Pancreas (tissue), 10 donors: ENCODE data around the gene MESP1. TPM values are rescaled to one million over a fixed set of nuclear protein-coding genes. Genes with fewer than 3 reads are reported as not detected.

Experiments
- ATAC-seq, 4 donors: fragments of 200-7000 bp; cut with Tn5 transposase; one replicate each; pipeline versions ENCODE4 v1.8.0 to v1.9.1; 2020; ENCODE audit warnings: mild to moderate bottlenecking in 4 of 4, moderate library complexity in 4 of 4
- DNase-seq, 6 donors: peaks; one replicate each; pipeline ENCODE4 v3.0.0-alpha.2; 2020
- FAIRE-seq: peaks from 2 replicates; lab custom pipeline; 2012; peaks lifted over from hg19 to GRCh38; lab: Jason Lieb, UNC
- H3K27ac ChIP-seq, 4 donors: fragments of 200-600 bp; sonication (generic); 1 replicate in 3 of 4; 2 replicates in 1 of 4; pipeline versions ENCODE4 v1.5.0 to v1.8.0; 2020
- H3K27me3 ChIP-seq, 4 donors: fragments of 200-600 bp; one replicate each; pipeline ENCODE4 v1.8.0; 2021
- H3K36me3 ChIP-seq, 3 donors: fragments of 200-600 bp; sonication (generic) in 1 of 3; one replicate each; pipeline versions ENCODE4 v1.5.0 to v1.8.0; 2020 to 2021
- H3K4me1 ChIP-seq, 3 donors: fragments of 200-600 bp; one replicate each; pipeline ENCODE4 v1.8.0; 2021
- H3K4me3 ChIP-seq, 4 donors: fragments of 200-600 bp; sonication (generic) in 2 of 4; one replicate each; pipeline versions ENCODE4 v1.5.0 to v1.8.0; 2020 to 2021
- H3K9me3 ChIP-seq, 4 donors: fragments of 200-600 bp; one replicate each; pipeline ENCODE4 v1.8.0; 2021
- CTCF ChIP-seq, 4 donors: fragments of 200-600 bp; sonication (generic) in 3 of 4; IDR thresholded peaks; one replicate each; pipeline versions ENCODE4 v1.5.0 to v1.8.0; 2021; ENCODE audit warnings: antibody characterized with exemption in 4 of 4
- WGBS, 2 donors: extraction: QIAGEN DNeasy Blood & Tissue Kit; methylation state at CpG; one replicate each; pipeline ENCODE4 v1.1.7; 2013; 5-methylcytosine and 5-hydroxymethylcytosine counted together
- intact Hi-C, 3 donors: fragments of 100-400 bp; cut with DNase I; formaldehyde crosslinking; loops; one replicate each; pipeline versions ENCODE4 v1.11.1 to v1.14.2; 2022
- polyA plus RNA-seq, 2 donors: library from polyadenylated mRNA; stranded (reverse); fragments of 200-250 nt; gene quantifications; one replicate each; pipeline ENCODE4 v1.2.3, GENCODE V29; 2013
- total RNA-seq, 6 donors: library from RNA; stranded (reverse); fragmentation: NEBNext Ultra II Directional in 4 of 6; extraction: Animal tissue kit (Norgen Biotek cat#: 25700) in 4 of 6; gene quantifications; one replicate each; pipeline versions ENCODE4 v1.2.1 to v1.2.4, GENCODE V29; 2021 to 2023
- donor health status: healthy with polysubstance abuse.
- donor health status: DM: no; HTN: no; CAD: no; lungs with moderate emphysema.
- donor health status: DM: no; HTN: no; CAD: no.
- donor health status: control.
- donor health status: control.
- donor health status: Bipolar disorder and iron deficiency.
- donor health status: DM: yes; HTN: yes; CAD: no.
- donor health status: DM: no; HTN: no; CAD: no.
- donor health status: DM: no; HTN: no; CAD: no.
- donor health status: DM: yes; HTN: yes; CAD: no.

Gene MESP1
- total and polyA plus RNA-seq, 8 donors: 1.1 to 4.0 (median 2.3) TPM

- WGBS, 2 donors: 93 to 95% methylated on average over 8 of the region's 8 CpGs
- peaks cover 9 to 24% (median 21%) of the 10 kb centered on the region in 3 donors for H3K4me1 ChIP-seq
- H3K27me3 ChIP-seq: no peaks in the 10 kb centered on the region
- H3K9me3 ChIP-seq: no peaks in the 10 kb centered on the region
- DNase-seq (no peak), FAIRE-seq (no peak), ATAC-seq (no peak)
- no peak overlapping the region for H3K4me3 ChIP-seq
- no peaks in the 10 kb centered on the region for H3K36me3 ChIP-seq
- no peak for TF ChIP-seq CTCF (IDR thresholded peaks at IDR 0.05)
- intact Hi-C loops: loop anchor here in 1 of 3 donors (10.0 kb wide), 1 partner anchor 117 kb away; no protein-coding TSS in a partner anchor
- H3K27ac ChIP-seq: no peak overlapping the region
Observed at GRCh38 chr15:89758283-89758682, 7.2 kb upstream of the MESP1 start.

- Histone ChIP-seq H3K4me1 (peaks cover 14 to 20% (median 18%) of the 10 kb centered on the region in 3 donors), H3K4me3 (no peak overlapping the region), H3K36me3 (no peaks in the 10 kb centered on the region), H3K27me3 (no peaks in the 10 kb centered on the region), H3K27ac (no peak overlapping the region), H3K9me3 (no peaks in the 10 kb centered on the region)
- intact Hi-C loops: loop anchor here in 1 of 3 donors (10.0 kb wide), 1 partner anchor 118 kb away; no protein-coding TSS in a partner anchor
- no peak for TF ChIP-seq CTCF (IDR thresholded peaks at IDR 0.05)
- ATAC-seq (peak; percentile 14 to 72 (median 40)), FAIRE-seq (no peak), DNase-seq (peak in 2 of 6 donors; percentile 46 to 64)
- 32 to 38% methylated on average over 7 of the region's 7 CpGs for WGBS, 2 donors
Observed at GRCh38 chr15:89756897-89757296, 5.8 kb upstream of the MESP1 start.

GRCh38 chr15:89755701-89756100, 4.7 kb upstream of the MESP1 start:
- Histone ChIP-seq H3K27me3 (no peaks in the 10 kb centered on the region), H3K27ac (no peak overlapping the region), H3K4me3 (no peak overlapping the region), H3K4me1 (peaks cover 13 to 16% (median 16%) of the 10 kb centered on the region in 3 donors), H3K9me3 (no peaks in the 10 kb centered on the region), H3K36me3 (no peaks in the 10 kb centered on the region)
- DNase-seq: no peak
- no peak for TF ChIP-seq CTCF (IDR thresholded peaks at IDR 0.05)
- WGBS, 2 donors: 90 to 93% methylated on average over 4 of the region's 4 CpGs
- intact Hi-C loops: loop anchor here in 1 of 3 donors (10.0 kb wide), 1 partner anchor 119 kb away; no protein-coding TSS in a partner anchor
- no peak for FAIRE-seq
- no peak for ATAC-seq

- Histone ChIP-seq H3K36me3 (no peaks in the 10 kb centered on the region), H3K27ac (no peak overlapping the region), H3K27me3 (no peaks in the 10 kb centered on the region), H3K9me3 (no peaks in the 10 kb centered on the region), H3K4me3 (no peak overlapping the region), H3K4me1 (peaks cover 11 to 13% (median 13%) of the 10 kb centered on the region in 3 donors)
- TF ChIP-seq CTCF (IDR thresholded peaks at IDR 0.05): no peak
- WGBS, 2 donors: 82 to 86% methylated on average over 8 of the region's 8 CpGs
- no peak for FAIRE-seq
- no peak for ATAC-seq
- intact Hi-C loops: loop anchor here in 1 of 3 donors (10.0 kb wide), 1 partner anchor 120 kb away; no protein-coding TSS in a partner anchor
- DNase-seq: no peak
Observed at GRCh38 chr15:89754361-89755154, 3.5 kb upstream of the MESP1 start.
